Measurements from ENCODE around the gene ACOT8.
A peak's percentile ranks its signal among the peaks of the same experiment; 100 is the strongest.
"Not testable (repeated sequence)": the region's sequence is repeated elsewhere in the genome, so short reads cannot be mapped to it uniquely, and the experiment has no call there.

The ACOT8 gene

GRCh38 chr20:45887346-45887715 lies 30.1 kb upstream of the ACOT8 start, which contains the start of gene SPATA25:
TSS of gene SPATA25 (minus strand) at chr20:45887622. CDS start at chr20:45887590, 32 bp downstream.
- DNase-seq (ENCODE audit: low spot score): no peak

- DNase-seq (ENCODE audit: low spot score): no peak
Measured at GRCh38 chr20:45886590-45887345, 29.6 kb upstream of the ACOT8 start.

- DNase-seq (ENCODE audit: low spot score): no peak
Measured at GRCh38 chr20:45883100-45883469, 25.9 kb upstream of the ACOT8 start.

GRCh38 chr20:45882469-45883099 lies 25.4 kb upstream of the ACOT8 start:
- DNase-seq (ENCODE audit: low spot score): no peak

- DNase-seq (ENCODE audit: low spot score): peak; percentile 99
Measured at GRCh38 chr20:45880988-45881788, 24.0 kb upstream of the ACOT8 start, which contains the start of gene ZSWIM1. TSS of gene ZSWIM1 (plus strand) at chr20:45881227. CDS start at chr20:45882593, 1,366 bp downstream.

GRCh38 chr20:45878076-45878761 lies 21.0 kb upstream of the ACOT8 start:
- peak; percentile 71 for DNase-seq (ENCODE audit: low spot score)

GRCh38 chr20:45874576-45874975 lies 17.4 kb upstream of the ACOT8 start:
- no peak for DNase-seq (ENCODE audit: low spot score)

- not testable (repeated sequence) for DNase-seq (ENCODE audit: low spot score)
Measured at GRCh38 chr20:45874104-45874481, 16.9 kb upstream of the ACOT8 start.

GRCh38 chr20:45873409-45874103 lies 16.4 kb upstream of the ACOT8 start:
- DNase-seq (ENCODE audit: low spot score): no peak

- no peak for DNase-seq (ENCODE audit: low spot score)
Measured at GRCh38 chr20:45872626-45873025, 15.4 kb upstream of the ACOT8 start.

- peak; percentile 49 for DNase-seq (ENCODE audit: low spot score)
Measured at GRCh38 chr20:45867819-45868176, 10.6 kb upstream of the ACOT8 start.

- DNase-seq (ENCODE audit: low spot score): no peak
Measured at GRCh38 chr20:45867136-45867818, 10.1 kb upstream of the ACOT8 start.

GRCh38 chr20:45866454-45866853 lies 9.3 kb upstream of the ACOT8 start:
- DNase-seq (ENCODE audit: low spot score): no peak

GRCh38 chr20:45863543-45864470 lies 6.6 kb upstream of the ACOT8 start:
- DNase-seq (ENCODE audit: low spot score): no peak

- no peak for DNase-seq (ENCODE audit: low spot score)
Measured at GRCh38 chr20:45861221-45862075, 4.3 kb upstream of the ACOT8 start.

- no peak for DNase-seq (ENCODE audit: low spot score)
Measured at GRCh38 chr20:45860560-45861220, 3.5 kb upstream of the ACOT8 start.

- no peak for DNase-seq (ENCODE audit: low spot score)
Measured at GRCh38 chr20:45859916-45860315, 2.7 kb upstream of the ACOT8 start.

GRCh38 chr20:45857882-45858216 lies 657 bp upstream of the ACOT8 start:
- no peak for DNase-seq (ENCODE audit: low spot score)

GRCh38 chr20:45853484-45853883 lies 3.7 kb downstream of the ACOT8 start:
- DNase-seq (ENCODE audit: low spot score): no peak

Data from GM03348 (cell line).